LNCAP (cell line): ENCODE results near the gene SUSD1.

Source experiments
- CTCF ChIP-seq: fragments of 450-650 bp; IDR thresholded peaks from 2 replicates; pipeline ENCODE4 v1.5.1; 2017; ENCODE audit warnings: mild to moderate bottlenecking

Gene SUSD1

DNA sequence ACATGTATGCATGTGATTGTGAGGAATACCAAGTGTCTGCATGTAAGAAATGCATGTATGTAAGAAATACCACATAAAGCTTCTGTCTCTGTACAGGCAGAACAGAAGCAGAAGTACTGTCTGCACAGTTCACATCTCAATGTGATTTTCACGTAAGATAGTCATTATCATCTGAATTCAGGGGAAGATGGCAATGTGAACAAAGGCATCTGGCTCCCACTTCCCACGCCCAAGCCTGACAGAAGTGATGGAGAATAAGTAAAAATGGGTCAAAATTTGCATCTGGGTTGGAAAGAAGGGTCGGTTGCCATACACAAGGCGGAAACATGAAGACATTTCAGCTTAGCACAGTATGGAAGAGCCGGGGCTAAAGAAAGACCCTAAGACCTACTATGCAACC lies 71.7 kb downstream of the SUSD1 start:
- no peak for TF ChIP-seq CTCF

DNA sequence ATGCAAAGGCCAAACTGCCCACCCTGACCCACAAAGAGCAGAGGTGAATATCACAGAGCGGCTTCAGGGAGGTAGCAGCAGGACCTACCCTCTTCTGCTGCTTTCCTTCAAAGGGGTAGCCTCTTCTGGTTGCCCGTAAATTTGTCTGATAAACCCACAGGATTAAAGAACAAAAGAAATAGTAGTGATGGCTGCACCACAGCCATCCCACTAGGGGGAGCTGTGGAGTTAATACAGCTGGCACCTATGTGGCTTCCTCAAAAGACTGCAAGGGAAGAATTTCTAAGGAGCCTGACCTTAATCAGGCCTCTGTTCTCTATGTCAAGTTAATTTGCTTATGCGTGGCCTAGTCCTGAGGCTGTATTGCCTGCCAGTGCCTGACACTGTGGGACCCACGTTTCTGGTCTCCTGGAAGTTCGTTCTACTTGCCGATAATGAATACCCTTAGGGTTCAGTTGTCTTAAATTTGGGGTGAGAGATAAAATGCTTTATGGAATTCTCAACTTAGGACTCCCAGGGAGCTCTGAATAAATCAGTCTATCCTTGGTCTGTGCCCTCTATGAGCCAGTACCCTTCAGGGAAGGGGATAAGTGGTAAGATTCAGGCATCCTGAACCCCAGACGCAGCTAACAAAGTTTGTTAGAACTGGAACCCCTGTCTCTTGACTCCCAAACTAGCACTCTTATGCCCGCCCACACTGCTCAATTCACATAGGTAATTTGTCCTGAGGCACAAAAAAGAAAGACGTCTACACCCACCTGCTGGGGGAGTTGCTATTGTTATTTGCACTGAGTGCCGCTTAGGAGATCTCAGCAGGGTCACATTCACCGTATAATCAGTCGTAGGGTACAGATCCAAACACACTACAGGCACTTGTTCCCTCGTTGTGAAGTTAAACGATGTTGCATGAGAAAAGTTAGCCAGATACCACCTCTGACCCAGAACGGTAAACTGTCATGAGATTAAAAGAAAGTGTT lies 77.1 kb downstream of the SUSD1 start:
- peak; percentile 94 for TF ChIP-seq CTCF

GRCh38 chr9:112094948-112095681 lies 80.0 kb downstream of the SUSD1 start:
- no peak for TF ChIP-seq CTCF

GRCh38 chr9:112094241-112094640 lies 80.9 kb downstream of the SUSD1 start:
- no peak for TF ChIP-seq CTCF

DNA sequence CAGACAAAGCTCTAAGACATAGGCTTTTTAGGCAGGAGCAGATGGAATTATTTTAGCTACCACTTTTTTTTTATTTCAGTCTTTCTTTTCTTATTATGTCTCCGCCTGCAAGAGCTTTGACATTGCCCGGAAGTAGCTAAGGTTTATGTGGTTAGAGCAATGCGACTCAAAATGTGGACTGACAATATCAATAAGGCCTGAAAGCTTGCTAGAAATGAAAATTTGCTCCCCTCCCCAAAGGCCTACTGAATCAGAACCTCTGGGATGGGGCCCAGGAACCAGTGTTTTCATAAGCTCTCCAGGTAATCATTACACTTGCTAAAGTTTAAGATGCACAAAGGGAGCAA lies 81.3 kb downstream of the SUSD1 start:
- no peak for TF ChIP-seq CTCF

DNA sequence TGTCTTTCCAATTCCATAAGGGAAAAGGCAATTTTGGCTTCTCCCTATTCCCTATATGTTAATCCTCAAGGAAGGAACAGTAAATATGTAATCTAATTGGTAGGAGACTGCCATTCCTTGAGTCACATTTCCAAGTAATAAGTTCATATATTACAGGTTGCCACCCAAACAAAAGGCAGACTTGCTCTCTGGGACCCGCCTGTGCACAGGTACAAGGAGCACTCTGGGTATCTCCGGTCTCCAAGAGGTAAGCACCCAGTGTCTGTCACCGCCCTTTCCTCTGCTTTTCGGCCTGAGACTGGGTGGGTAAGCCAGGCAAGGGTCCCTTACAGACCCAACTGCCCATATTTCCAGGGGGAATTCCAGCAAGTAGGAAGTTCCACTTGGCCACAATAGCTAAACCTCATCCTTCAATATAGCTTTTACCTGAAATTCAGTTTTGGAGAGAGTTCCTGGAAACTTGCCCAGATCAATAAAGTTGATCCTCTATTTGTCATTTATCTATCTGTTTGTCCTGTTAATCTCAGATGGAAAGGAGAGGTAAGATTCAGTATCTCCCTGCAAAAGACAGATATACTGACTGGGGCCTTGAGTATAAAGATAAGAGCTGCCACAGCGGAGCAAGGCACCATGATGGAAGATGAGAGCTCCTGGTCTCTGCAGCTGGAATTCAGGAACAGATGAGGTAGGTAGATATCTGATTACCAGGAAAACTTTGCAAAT lies 81.8 kb downstream of the SUSD1 start:
- no peak for TF ChIP-seq CTCF

DNA sequence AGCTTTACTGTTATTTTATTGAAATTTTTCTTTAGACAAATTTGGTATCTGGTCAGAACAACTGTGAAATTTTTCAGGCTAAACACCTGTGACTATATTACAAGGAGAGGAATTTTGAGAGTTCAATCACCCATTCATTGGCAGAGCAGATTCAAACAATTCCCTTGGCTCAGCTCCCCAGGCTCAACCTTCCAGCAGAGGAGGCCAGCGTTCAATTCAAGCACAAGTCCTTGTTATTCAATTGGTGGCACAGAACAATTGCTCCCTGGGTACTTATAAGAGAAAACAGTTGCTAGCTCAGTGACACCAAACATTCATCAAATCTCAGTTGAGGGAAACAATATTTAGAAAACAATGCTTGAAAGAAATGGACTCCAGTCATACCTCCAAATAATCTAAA lies 83.3 kb downstream of the SUSD1 start:
- peak; percentile 42; the same call in 1 of the 2 replicates for TF ChIP-seq CTCF
